HG03354 (cell line): ENCODE results near the gene PFDN4.

ENCODE experiments used
- ATAC-seq: cut with Tn5 transposase; IDR thresholded peaks from one replicate; pipeline ENCODE4 v1.9.1; 2021; ENCODE audit warnings: mild to moderate bottlenecking; ENCODE audit not compliant: unreplicated experiment, poor library complexity, severe bottlenecking

Gene PFDN4

DNA sequence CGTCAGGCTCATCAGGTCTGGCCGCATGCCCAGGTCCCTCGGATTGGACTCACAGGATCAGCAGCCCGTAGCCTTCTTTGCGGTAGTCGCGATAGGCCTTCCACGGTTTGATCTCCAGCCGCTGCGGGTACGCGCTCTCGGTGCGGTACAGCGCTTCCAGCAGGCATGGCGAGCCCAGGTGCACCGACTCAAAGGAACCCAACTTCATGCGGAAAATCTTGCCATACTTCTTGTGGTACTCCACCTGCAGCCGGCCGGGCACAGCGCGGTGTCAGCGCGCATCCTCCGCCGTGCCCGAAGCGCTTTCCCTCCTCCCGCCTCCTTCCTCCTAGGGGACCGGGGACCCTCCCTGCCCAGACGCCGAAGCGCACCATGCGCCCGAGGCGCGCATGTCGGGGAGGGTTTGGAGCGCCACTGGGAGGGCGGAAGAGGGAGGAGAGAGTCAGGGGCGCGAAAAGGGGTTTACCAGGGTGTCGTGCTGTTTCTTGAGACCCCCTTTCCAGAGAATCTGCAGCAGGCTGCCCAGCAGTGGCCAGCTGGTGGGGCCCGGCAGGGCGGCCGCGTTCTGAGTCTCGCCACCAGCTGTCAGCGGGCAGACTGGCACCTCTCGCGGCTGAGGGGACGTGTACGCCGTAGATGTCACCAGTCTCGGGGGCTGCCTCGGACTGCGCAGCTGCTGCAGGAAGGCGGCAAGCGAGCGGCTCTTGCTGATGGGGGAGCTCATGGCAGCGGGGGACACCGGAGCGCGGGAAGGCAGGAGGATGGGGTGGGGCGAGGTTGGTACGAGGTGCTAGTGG lies 34.8 kb upstream of the PFDN4 start:
- no peak for ATAC-seq

DNA sequence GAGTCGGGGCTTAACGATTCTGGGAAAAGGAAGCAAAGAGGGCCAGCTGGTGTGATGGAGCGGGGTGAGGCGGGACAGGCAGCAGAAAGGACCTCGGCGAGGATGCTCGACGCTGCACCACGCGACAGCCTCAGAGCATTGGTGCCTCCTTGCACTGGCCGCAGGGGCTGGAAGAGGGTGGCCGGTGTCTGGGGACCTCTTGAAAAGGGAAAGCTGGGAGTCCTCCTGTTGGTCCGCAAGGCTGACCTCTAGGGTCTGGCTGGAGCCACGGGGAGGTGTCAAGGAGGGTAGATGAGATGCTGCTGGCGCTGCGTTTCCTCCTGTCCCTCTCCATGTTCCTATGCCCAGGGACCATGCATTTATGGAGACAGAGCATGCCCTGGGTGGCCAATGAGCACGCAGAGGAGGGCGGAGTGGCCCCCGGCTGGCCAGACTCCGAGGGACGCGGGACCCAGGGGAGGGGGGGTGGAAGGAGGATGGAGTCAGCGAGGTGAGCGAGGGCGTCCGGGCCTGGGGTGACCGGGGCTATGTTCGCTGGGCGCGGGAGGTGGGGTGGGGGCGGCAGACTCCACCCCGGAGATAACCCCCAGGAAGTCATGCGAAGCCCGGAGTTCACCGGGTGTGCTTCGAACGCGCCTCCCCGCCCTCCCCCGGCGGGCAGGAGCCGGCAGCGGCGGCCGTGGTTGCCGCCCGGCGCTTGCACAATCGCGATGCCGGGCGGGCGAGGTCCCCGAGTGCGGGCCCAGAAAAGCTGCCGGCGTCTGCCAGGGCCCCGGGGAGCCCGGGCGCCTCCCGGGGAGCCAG lies 34.0 kb upstream of the PFDN4 start, which contains the start of gene CYP24A1:
Gene CYP24A1 (minus strand): TSS at position 334 of the 804 bp plus-strand sequence. CDS start 407 bp downstream, outside the sequence.
- ATAC-seq, result no peak

DNA sequence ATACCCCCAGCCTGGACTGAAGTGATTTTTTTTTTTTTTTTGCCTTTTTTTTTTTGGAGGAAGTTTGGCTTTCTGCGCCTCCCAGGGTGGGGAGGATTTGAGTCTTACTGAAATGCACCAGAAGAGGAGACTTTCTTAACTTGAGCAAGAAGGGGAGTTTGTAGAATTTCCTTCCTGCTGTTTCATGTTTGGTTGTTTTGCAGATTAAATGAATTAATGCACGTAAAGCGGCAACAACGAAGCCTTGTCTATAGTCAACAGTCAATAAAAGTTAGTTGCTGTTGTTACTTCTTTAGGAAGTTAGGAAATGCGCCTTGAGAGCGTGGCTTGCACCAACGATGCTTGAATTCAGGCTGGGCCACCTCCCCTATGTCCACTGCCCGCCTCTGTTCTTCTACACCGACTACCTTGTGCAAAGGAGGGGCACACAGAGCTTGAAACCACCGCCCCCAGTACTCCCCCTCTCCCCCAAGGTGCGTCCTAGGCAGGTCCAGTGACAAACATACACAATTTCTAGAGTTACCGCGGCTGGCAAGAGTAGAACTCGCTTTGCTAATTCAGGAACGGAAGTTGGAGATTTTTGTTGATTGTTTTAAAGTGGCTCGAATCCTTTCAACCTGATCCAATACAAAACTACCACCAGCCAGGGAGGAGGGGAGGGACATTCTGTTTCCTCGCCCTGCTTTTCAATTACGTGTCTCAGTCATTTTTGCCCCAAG lies 33.3 kb upstream of the PFDN4 start:
- no peak for ATAC-seq

DNA sequence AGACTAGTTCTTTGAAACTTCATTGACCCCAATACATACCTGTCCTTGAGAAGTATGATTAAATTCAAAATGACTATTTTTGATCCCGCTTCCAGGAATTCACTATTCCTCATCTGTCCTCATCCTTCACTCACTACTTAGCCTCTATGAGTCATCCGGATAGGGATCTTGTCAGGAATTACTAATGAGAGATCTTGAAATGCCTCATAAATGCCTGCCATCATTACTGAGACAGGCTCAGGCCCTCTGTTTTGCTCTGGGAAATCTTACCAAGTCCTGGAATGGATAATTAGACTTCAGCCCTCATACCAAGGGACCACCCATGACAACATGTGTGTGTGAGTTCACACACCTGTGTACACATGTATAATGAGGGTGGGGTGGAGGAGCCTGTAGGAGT lies 31.3 kb upstream of the PFDN4 start:
- no peak for ATAC-seq

DNA sequence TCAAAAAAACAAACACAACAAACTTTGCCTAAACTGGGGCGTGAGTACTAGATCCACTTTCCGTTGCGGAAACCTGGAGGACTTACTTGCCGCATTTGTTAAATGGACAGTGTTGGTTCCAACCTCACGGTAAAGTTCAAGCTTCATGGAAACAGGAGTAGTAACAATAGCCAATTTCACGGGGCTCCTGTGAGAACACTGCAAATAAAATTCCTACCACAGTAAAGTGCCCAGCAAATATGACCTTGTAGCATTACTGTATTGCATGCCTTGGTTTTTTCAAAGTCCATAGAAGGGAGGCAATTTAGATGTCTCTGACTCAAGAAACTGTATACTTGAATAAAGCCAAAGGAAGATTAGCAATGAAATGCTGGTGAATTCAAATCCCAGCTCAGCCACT lies 30.5 kb upstream of the PFDN4 start:
- ATAC-seq, result no peak

DNA sequence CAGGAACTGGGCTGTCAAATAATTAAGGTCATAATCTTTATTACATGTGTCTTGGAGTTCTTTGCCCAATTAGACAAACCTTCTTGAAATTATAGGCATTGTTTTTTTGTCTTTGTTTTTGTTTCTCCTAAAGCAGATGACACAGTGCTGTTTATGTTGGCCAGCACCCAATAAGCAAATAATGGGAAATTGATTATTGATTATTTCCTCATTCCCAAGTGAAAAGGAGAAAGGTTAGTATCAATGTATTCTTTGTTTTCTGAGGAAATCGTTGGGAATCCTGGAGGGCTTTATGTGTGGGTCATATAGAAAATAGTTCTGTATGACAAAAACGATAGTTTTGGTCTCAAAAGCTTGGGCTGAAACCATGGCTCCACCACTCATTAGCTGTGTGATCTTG lies 29.6 kb upstream of the PFDN4 start:
- ATAC-seq, result no peak

DNA sequence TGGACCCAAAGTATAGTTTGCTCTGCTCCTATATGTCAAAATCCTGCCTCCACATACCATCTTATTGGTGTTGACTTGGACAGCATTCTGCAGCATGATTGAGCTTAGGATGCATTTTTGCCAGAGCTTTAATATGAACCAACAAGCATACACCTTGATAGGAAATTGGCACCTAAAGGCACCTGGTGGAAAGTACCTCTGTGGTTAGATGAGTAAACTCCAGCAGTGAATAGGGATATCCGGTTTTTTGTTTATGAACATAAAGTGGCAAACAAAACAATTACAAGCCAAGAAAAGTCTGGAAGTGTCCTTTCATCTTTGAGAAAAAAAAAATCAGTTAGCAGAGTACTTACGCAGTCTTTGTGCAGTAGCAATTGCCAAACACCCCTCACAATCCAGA lies 27.9 kb upstream of the PFDN4 start:
- no peak for ATAC-seq

DNA sequence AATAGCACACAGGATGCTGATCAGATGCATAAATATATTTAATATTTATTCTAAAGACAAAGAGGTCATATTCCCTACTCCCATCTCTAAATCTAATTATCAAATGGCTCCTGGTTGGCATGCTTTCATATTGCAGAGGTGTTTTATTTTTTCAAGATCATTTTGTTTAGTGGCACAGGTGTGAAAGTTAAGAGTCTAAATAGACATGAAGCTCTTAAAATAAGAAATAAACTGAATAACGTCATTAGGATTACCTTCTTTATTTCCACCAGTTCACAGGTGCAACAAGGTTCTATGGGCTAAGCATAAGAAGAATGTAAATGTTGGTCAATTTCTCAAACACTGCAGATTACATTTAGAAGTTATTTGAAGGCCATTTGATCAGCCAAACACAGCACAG lies 27.0 kb upstream of the PFDN4 start:
- ATAC-seq, result no peak

DNA sequence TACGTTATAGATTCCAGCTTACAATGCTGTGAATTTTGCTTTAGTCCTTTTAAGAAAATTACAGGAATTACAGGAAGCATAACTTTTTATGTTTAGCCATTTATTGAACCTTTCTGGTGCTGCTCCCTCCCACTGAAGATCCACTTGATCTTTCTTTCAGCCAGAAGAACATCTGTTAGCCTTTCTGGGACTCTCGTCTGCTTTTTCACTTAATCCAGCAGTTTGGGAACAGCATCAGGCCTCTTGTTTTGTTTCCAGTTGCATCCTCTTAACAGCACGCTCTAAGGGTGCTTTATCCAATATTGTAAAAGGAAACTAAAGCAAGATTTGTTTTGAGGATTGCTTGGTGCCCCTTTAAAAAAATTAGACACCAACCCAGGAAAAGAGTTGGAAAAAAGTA lies 23.8 kb upstream of the PFDN4 start:
- ATAC-seq, result no peak

DNA sequence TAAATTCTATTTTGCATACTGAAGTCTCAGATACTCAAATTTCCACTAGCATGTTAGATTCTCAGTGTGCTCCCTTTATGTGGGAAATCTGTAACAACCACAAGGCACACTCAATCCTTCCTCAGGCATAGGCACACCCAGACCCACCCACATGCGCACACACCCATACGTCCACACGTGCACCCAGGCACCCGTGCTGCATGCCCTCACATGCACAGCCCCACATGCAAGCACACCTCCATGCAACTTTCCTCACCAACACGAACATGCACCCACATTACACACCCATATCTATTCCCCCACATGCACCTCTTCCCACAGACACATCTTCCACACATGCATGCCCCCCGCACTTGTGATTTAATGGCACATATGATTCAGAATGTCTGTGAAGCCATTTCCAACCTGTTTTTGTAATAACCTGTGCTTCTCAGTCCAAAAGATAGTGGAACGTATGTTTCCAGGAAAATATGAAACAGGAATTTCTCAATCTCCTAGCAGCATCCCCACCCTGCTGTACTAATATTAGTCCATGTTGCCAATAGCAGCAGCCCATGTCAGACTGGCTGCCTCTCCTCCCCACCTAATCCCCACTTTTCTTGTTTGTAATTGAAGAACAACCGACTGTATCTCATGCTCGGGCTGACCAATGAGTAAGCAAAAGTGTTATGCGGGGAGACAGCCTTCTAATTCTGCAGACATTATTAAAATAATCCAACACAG lies 22.8 kb upstream of the PFDN4 start:
- no peak for ATAC-seq

DNA sequence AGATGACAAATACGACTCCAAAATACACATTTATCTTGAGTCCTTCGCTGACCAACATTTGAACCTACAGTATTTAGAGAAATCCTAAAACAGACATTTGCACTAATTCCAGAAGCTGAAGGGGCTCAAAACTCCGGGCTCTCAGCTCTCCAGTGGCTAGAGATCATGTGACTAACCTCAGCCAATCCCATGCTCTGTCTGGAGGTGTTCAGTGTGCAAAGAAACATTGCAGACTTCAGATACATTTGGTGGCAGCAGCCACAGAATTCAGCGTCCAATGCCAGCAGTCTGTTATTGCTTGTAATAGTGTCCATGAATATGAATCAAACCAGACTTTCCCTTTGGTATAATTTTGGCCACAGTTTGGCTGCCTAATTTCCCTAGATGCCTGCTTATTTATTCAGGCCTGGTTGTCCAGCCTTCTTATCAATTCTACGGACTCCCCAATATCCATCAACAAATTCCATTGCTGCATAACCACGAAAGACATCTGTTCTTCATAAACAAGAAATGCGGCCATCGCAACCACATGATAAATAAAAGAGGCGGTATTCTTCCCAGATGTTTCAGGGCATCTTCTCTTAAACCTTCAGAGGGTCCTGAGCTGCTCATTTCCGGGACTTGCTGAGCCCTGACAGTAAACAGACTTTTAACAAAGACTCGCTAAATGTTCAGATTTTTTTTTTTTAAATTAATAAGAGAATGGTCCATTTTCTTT lies 19.6 kb upstream of the PFDN4 start:
- ATAC-seq, result no peak

DNA sequence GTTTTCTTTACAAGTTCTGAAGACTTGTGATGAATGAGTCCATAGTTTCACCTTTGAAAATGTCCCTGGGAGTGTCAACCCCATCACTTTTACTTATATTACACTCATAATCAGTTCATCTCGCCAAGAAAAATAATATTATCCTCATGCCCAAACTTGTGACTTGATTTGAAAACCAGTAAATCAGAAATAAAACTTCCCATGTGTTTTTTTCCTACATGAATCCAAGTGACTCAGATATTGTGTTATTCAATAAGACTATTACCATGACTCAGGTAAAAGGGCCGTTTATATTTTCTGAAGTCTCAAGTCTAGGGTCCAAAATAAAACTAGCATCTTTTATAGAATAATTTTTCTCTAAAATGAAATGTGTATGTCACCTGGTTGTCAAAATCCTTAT lies 18.3 kb upstream of the PFDN4 start:
- ATAC-seq, result no peak

DNA sequence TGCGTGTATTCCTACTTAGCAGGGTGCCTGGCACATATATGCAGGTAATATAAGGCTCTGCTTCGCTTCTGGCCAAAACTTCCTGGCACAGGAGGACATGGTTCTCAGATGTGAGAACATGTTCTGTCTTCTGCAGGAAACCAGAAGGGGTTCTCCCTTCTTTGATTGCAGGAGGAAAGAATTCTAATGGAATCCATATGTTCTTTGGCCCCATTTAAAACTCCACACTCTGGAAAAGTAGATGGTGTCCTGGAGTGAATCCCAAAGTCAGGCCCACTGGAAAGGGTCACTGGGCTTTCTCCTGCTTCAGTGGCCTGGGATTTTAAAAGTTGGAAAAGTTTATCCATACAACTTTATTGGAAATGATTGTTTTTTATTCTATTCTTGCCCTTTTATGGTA lies 17.7 kb upstream of the PFDN4 start:
- no peak for ATAC-seq

DNA sequence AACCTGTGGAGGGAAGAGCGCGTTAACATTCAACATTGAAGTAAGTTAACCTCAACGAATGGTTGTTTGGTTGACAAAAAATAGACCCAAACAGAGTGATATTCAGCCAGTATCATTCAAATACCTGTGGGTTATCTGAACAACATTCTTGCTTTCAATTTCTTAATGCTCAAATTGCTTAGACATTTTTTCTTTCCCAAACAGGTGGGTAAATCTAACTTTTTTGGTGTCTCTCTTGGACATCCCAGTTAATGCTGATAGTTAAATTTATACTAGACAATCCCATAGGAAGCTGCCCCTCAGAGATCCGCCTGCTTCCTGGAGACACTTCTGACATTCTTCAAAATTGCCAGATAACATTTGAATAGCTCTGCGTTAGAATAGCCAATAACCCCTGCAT lies 14.1 kb upstream of the PFDN4 start:
- no peak for ATAC-seq

DNA sequence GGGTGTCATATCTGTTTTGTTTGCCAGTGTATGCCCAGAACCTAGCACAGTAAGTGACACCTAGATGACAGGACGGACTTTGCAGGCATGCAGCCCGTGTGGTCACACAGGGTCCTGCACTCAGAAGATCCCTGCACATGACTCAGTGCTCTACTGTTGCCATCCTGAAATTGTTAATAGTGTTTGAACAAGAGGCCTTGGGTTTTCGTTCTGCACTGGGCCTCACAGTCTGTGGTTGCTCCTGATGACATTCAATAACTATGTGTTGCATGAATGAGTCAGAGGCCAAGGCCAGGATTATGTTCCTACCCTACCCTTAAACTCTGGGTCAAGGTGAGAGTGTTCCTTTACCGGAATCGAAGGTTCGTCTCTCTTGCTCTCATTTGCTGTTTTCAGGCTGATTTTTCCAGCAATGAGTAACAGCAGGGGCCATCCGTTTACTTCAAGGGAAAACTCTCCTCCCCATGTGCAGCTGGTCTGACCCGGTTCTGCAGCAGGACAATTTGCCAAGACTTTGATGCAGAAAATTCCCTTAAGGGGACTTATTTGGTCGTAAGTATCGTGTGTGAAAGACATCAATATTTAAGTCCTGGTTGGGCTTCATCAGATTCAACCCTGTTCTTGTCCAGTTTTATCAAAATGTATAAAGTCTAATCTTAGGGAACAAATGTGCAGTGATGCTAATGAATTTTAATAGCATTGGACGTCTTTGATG lies 13.0 kb upstream of the PFDN4 start:
- ATAC-seq, result no peak

DNA sequence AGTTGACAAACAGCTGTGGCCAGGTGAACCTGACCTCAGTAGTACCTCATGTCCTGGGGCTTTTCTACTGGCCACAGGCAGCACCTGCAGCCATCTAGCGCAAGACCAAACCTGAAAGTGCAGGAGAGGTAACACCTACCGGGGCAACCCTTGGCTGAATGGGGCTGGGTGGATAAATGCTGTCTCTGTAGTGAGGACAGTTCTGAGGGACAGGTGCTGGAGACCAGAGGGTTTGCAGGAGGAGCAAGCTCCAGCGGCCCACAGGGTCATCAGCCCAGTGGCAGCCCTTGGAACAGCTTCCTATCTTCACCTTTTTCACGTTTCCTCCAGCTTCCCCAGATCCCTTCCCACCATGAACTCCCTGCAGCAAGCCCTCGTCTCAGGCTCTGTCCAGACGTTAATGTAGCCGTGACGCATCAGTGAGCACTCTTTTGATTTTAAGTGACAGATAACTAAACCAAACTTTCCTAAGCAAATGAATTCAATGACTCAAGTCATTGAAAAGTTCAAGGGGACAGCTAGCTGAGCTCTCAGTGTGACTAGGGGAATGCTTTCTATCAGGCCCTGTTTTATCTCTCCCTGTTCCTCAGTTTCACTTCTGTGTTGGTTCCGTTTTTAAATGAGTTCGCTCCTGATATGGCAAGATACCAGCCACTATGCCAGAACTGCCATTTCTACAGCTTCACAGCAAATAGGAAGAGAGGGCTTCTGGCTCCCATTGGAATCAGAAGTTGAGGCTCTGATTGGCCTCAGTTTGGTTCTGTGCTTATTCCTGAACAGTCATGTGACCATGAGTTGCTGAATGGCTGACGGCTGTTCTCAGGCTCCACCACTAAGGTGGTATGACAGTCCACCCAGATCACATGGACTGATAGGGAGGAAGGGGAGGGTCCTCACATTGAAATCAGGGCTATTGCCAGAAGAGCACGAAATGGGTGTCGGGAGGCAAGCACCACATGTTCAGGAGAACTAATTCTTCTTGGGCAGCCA lies 12.1 kb upstream of the PFDN4 start:
- ATAC-seq, result no peak
